Neural cell (in vitro differentiated cells): ENCODE measurements around the gene OAT. TPM values are rescaled to one million over a fixed set of nuclear protein-coding genes. Genes with fewer than 3 reads are reported as not detected.

Experiments
- H2AFZ ChIP-seq: fragments of 200-600, 300-800 bp; sonication (generic), shearing (Covaris generic); 2 replicates; pipeline ENCODE4 v1.6.0; 2014; ENCODE audit warnings: low read depth, mild to moderate bottlenecking, antibody characterized with exemption, low read length, moderate library complexity
- H3F3A ChIP-seq: fragments of 200-600 bp; shearing (Covaris generic); 2 replicates; pipeline ENCODE4 v1.6.1; 2016; ENCODE audit warnings: mild to moderate bottlenecking, moderate library complexity, mixed read lengths, antibody characterized with exemption, low read length; ENCODE audit not compliant: insufficient read depth, poor library complexity, severe bottlenecking
- H3K27ac ChIP-seq: fragments of 200-600, 300-800 bp; sonication (generic), shearing (Covaris generic); 2 replicates; pipeline ENCODE4 v1.5.1; 2014; ENCODE audit warnings: mild to moderate bottlenecking, low read length, moderate library complexity
- H3K27me3 ChIP-seq: fragments of 300-800, 200-600 bp; sonication (generic), shearing (Covaris generic); 2 replicates; pipeline ENCODE4 v1.6.0; 2014; ENCODE audit warnings: mild to moderate bottlenecking, low read depth, low read length, moderate library complexity; ENCODE audit not compliant: insufficient read depth
- H3K36me3 ChIP-seq: fragments of 300-800, 200-600 bp; sonication (generic), shearing (Covaris generic); 2 replicates; pipeline ENCODE4 v1.5.1; 2014; ENCODE audit warnings: mild to moderate bottlenecking, antibody characterized with exemption, low read length, moderate library complexity; ENCODE audit not compliant: insufficient read depth
- H3K4me2 ChIP-seq: fragments of 300-800, 200-600 bp; sonication (generic), shearing (Covaris generic); 2 replicates; pipeline ENCODE4 v1.6.0; 2014; ENCODE audit warnings: mild to moderate bottlenecking, low read length
- H3K4me3 ChIP-seq: fragments of 300-800, 200-600 bp; sonication (generic), shearing (Covaris generic); 2 replicates; pipeline ENCODE4 v1.5.1; 2014; ENCODE audit warnings: mild to moderate bottlenecking, low read length, moderate library complexity
- H3K79me2 ChIP-seq: fragments of 200-600 bp; shearing (Covaris generic); replicated peaks from 2 replicates; pipeline ENCODE4 v1.6.0; 2014; ENCODE audit warnings: mild to moderate bottlenecking, low read length, moderate library complexity; ENCODE audit not compliant: insufficient read depth
- H3K9ac ChIP-seq: fragments of 300-800, 200-600 bp; sonication (generic), shearing (Covaris generic); 2 replicates; pipeline ENCODE4 v1.6.1; 2016; ENCODE audit warnings: mild to moderate bottlenecking, low read length, mixed read lengths
- H3K9me2 ChIP-seq: fragments of 200-600 bp; shearing (Covaris generic); 2 replicates; pipeline ENCODE4 v1.6.1; 2016; ENCODE audit warnings: mild to moderate bottlenecking, low read length, mixed read lengths; ENCODE audit not compliant: insufficient read depth
- H3K9me3 ChIP-seq: fragments of 200-600, 300-800 bp; sonication (generic), shearing (Covaris generic); 2 replicates; pipeline ENCODE4 v1.6.1; 2016; ENCODE audit warnings: mild to moderate bottlenecking, mixed run types, low read length, moderate library complexity, mixed read lengths
- H4K20me1 ChIP-seq: fragments of 200-600 bp; shearing (Covaris generic); 2 replicates; pipeline ENCODE4 v1.6.1; 2016; ENCODE audit warnings: mild to moderate bottlenecking, mixed run types; ENCODE audit not compliant: insufficient read depth
- EP300 ChIP-seq: fragments of 450-650 bp; conservative IDR thresholded peaks from 2 replicates; pipeline ENCODE4 v1.6.1; 2014; ENCODE audit warnings: antibody characterized with exemption, mild to moderate bottlenecking, moderate library complexity; ENCODE audit not compliant: poor library complexity, severe bottlenecking
- EZH2 ChIP-seq: fragments of 200-600, 300-800 bp; shearing (Covaris generic), sonication (generic); IDR thresholded peaks from 2 replicates; pipeline ENCODE4 v1.6.1; 2014; ENCODE audit warnings: antibody characterized with exemption, low read length, borderline replicate concordance, mild to moderate bottlenecking; ENCODE audit not compliant: insufficient read depth, poor library complexity, severe bottlenecking
- MXI1 ChIP-seq: fragments of 450-650 bp; conservative IDR thresholded peaks from 2 replicates; pipeline ENCODE4 v1.6.1; 2014; ENCODE audit warnings: antibody characterized with exemption, mild to moderate bottlenecking; ENCODE audit not compliant: poor library complexity, severe bottlenecking
- POLR2AphosphoS5 ChIP-seq: IDR thresholded peaks from 2 replicates; pipeline ENCODE4 v1.6.1; 2012
- RAD21 ChIP-seq: fragments of 450-650 bp; conservative IDR thresholded peaks from 2 replicates; pipeline ENCODE4 v1.6.1; 2014; ENCODE audit warnings: antibody characterized with exemption, mild to moderate bottlenecking, moderate library complexity
- SMC3 ChIP-seq: fragments of 450-650 bp; conservative IDR thresholded peaks from 2 replicates; pipeline ENCODE4 v1.6.1; 2014; ENCODE audit warnings: antibody characterized with exemption, mild to moderate bottlenecking, moderate library complexity; ENCODE audit not compliant: poor library complexity
- TAF1 ChIP-seq: IDR thresholded peaks from 2 replicates; pipeline ENCODE4 v1.6.1; 2012; ENCODE audit warnings: low read depth
- polyA plus RNA-seq: library from polyadenylated mRNA; depleted of rRNA; stranded (reverse); fragments of >200 nt; gene quantifications from 2 replicates; pipeline ENCODE4 v1.2.3, GENCODE V29; 2014
- TF ChIP-seq, protein P1 (sequence below): fragments of 450-650 bp; IDR thresholded peaks from 2 replicates; pipeline ENCODE4 v1.5.1; 2014; ENCODE audit warnings: antibody characterized with exemption, mild to moderate bottlenecking, moderate library complexity; ENCODE audit not compliant: poor library complexity, severe bottlenecking
- TF ChIP-seq, protein P2 (sequence below): IDR thresholded peaks from 2 replicates; pipeline ENCODE4 v1.6.1; 2012; ENCODE audit warnings: borderline replicate concordance

OAT gene
- polyA plus RNA-seq, 1 donor from 2014 or later, result 132 TPM

DNA sequence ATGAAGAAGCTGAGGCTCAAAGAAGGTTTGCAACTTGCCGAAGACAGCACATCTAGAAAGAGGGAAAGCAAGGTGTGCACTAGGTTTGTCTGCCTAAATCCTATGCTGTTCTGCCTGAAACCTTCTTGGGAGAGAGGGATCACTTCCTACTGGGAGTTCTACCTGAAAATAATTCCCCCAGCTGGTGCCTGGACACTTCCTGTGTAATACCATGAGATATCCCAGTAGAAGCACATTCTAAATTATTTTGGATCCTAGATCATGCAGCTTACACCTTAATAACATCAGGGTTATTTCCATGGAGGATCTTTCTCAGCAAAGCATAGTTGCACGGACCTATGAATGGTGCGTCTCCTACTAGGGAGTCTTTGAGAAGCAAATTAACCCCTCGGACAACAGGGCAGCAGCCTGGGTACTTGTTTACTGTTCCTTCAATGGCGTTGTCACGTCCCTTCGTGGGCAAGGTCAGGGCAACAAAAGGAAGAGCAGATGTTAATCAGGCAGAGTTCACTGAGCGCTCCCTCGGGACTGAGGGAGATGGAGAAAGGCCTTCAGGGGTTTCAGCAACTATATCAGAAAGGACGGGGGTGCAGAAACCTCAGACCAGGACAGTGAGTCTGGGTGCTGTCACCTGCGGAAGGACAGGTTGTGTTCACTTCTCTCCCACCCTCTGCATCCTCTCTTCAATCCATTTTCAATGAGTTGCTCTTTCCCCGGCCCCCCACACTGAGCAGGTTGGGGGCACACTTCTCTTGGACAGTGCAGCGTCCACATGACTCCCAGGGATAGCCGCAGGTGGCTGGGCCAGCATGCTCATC lies 44.0 kb downstream of the OAT start:
- no peaks in the 10 kb centered on the region for H3K79me2 ChIP-seq
- no peaks in the 10 kb centered on the region for H3K9me3 ChIP-seq
- H4K20me1 ChIP-seq, result no peaks in the 10 kb centered on the region
- no peak overlapping the region for H3K4me3 ChIP-seq
- TF ChIP-seq POLR2AphosphoS5 (no peak), RAD21 (no peak), SMC3 (no peak), EP300 (no peak), TAF1 (no peak), MXI1 (no peak), EZH2 (no peak)
- TF ChIP-seq, protein P1, sequence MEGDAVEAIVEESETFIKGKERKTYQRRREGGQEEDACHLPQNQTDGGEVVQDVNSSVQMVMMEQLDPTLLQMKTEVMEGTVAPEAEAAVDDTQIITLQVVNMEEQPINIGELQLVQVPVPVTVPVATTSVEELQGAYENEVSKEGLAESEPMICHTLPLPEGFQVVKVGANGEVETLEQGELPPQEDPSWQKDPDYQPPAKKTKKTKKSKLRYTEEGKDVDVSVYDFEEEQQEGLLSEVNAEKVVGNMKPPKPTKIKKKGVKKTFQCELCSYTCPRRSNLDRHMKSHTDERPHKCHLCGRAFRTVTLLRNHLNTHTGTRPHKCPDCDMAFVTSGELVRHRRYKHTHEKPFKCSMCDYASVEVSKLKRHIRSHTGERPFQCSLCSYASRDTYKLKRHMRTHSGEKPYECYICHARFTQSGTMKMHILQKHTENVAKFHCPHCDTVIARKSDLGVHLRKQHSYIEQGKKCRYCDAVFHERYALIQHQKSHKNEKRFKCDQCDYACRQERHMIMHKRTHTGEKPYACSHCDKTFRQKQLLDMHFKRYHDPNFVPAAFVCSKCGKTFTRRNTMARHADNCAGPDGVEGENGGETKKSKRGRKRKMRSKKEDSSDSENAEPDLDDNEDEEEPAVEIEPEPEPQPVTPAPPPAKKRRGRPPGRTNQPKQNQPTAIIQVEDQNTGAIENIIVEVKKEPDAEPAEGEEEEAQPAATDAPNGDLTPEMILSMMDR, result no peak
- TF ChIP-seq, protein P2, sequence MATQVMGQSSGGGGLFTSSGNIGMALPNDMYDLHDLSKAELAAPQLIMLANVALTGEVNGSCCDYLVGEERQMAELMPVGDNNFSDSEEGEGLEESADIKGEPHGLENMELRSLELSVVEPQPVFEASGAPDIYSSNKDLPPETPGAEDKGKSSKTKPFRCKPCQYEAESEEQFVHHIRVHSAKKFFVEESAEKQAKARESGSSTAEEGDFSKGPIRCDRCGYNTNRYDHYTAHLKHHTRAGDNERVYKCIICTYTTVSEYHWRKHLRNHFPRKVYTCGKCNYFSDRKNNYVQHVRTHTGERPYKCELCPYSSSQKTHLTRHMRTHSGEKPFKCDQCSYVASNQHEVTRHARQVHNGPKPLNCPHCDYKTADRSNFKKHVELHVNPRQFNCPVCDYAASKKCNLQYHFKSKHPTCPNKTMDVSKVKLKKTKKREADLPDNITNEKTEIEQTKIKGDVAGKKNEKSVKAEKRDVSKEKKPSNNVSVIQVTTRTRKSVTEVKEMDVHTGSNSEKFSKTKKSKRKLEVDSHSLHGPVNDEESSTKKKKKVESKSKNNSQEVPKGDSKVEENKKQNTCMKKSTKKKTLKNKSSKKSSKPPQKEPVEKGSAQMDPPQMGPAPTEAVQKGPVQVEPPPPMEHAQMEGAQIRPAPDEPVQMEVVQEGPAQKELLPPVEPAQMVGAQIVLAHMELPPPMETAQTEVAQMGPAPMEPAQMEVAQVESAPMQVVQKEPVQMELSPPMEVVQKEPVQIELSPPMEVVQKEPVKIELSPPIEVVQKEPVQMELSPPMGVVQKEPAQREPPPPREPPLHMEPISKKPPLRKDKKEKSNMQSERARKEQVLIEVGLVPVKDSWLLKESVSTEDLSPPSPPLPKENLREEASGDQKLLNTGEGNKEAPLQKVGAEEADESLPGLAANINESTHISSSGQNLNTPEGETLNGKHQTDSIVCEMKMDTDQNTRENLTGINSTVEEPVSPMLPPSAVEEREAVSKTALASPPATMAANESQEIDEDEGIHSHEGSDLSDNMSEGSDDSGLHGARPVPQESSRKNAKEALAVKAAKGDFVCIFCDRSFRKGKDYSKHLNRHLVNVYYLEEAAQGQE, result no peak
- H2AFZ ChIP-seq, result no peak overlapping the region
- H3K9me2 ChIP-seq, result no peaks in the 10 kb centered on the region
- H3F3A ChIP-seq, result no peaks in the 10 kb centered on the region
- no peak overlapping the region for H3K9ac ChIP-seq
- H3K4me2 ChIP-seq, result no peak overlapping the region
- H3K27me3 ChIP-seq, result no peaks in the 10 kb centered on the region
- H3K27ac ChIP-seq, result no peak overlapping the region
- H3K36me3 ChIP-seq, result no peaks in the 10 kb centered on the region

DNA sequence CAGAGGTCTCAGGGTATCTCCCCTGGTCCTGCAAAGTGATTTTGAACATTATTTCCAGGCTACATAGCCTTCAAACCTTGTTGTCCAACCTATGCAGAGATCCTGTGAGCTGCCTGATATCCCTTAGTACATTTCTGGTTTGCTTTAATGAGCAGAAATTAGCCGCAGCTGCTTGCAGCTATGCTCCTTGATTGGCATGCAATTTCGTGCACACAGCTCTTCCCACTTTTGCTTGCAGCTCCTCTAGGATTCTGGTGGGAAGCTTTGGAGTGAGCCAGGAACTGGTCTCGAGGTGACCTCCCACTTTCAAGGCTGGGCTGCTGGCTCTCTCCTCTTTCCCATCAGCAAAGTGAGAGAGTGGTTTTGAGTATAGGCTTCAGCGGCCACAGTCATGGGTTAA lies 45.8 kb downstream of the OAT start:
- Histone ChIP-seq H3K4me3 (no peak overlapping the region), H3K27ac (no peak overlapping the region), H4K20me1 (no peaks in the 10 kb centered on the region), H3F3A (no peaks in the 10 kb centered on the region), H2AFZ (no peak overlapping the region), H3K9ac (no peak overlapping the region), H3K9me2 (no peaks in the 10 kb centered on the region), H3K4me2 (no peak overlapping the region), H3K79me2 (no peaks in the 10 kb centered on the region), H3K27me3 (no peaks in the 10 kb centered on the region), H3K9me3 (no peaks in the 10 kb centered on the region), H3K36me3 (no peaks in the 10 kb centered on the region)
- TF ChIP-seq EZH2 (no peak), POLR2AphosphoS5 (no peak), SMC3 (no peak), TAF1 (no peak), RAD21 (no peak), MXI1 (no peak), EP300 (no peak)
- TF ChIP-seq, protein P2, result no peak
- TF ChIP-seq, protein P1, result no peak
